Measurements from ENCODE around the gene MLH3. TPM values are rescaled to one million over a fixed set of nuclear protein-coding genes. Genes with fewer than 3 reads are reported as not detected.

MLH3 gene
- polyA plus RNA-seq, 1 of the 3 experiments (the other 2 are of a cell fraction), result 3.8 TPM

- Histone ChIP-seq H3F3A (replicated peaks; ENCODE audit: insufficient read depth) (peaks cover 10% of the 10 kb centered on the region), H3K4me2 (no peak overlapping the region), H3K9me2 (no peaks in the 10 kb centered on the region), H3K36me3 (replicated peaks in 1 of 2; ENCODE audit: control insufficient read depth in 1 of 2, insufficient read depth in 2 of 2, low read length in 1 of 2) (peaks cover 45 to 57% of the 10 kb centered on the region in 2 experiments), H4K20me1 (ENCODE audit: insufficient read depth) (no peaks in the 10 kb centered on the region), H3K9me3 (no peaks in the 10 kb centered on the region), H3K27ac (ENCODE audit: low read depth in 2 of 2, low read length in 1 of 2) (no peak overlapping the region), H3K9ac (no peak overlapping the region), H3K79me2 (ENCODE audit: insufficient read depth) (no peaks in the 10 kb centered on the region), H3K27me3 (ENCODE audit: insufficient read depth) (no peaks in the 10 kb centered on the region), H2AFZ (ENCODE audit: low read depth) (no peak overlapping the region), H3K4me1 (ENCODE audit: control insufficient read depth in 1 of 2, insufficient read depth in 2 of 2, low read depth in 1 of 2, low read length in 1 of 2) (no peaks in the 10 kb centered on the region), H3K4me3 (ENCODE audit: low read depth in 2 of 2, low read length in 1 of 2) (no peak overlapping the region)
- peak; percentile 66 for DNase-seq
- peak; percentile 81 for TF ChIP-seq SMC3 (IDR thresholded peaks at IDR 0.05; ENCODE audit: low read depth, low read length)
- TF ChIP-seq CTCF (IDR thresholded peaks at IDR 0.05), result peak; percentile 91
- TF ChIP-seq RAD21 (IDR thresholded peaks at IDR 0.05; ENCODE audit: low read length), result peak; percentile 95
- no peak for TF ChIP-seq FOXJ3 (CRISPR knock-in tag; IDR thresholded peaks at IDR 0.05)
- ChIA-PET POLR2A (no interaction called here), CTCF (interaction anchor here (0.6 to 15.6 kb wide), 71 partner anchors 8 to 411 kb away, joined by 3 to 290 read pairs (median 5); partner anchors contain the start of genes ACYP1, EIF2B2, PGF and RPS6KL1)
- WGBS (ENCODE audit: low lambda C conversion rate), result 61% methylated on average over 7 of the region's 7 CpGs
Measured at GRCh38 chr14:75088566-75089373, 37.5 kb upstream of the MLH3 start.

GRCh38 chr14:75088153-75088552 is 36.9 kb upstream of the MLH3 start:
- H3K4me2 ChIP-seq, result no peak overlapping the region
- TF ChIP-seq REST (IDR thresholded peaks at IDR 0.05; ENCODE audit: low read depth, low read length), result no peak
- TF ChIP-seq CHD2 (IDR thresholded peaks at IDR 0.05; ENCODE audit: low read length, partially characterized antibody), result no peak
- no peak for TF ChIP-seq RCOR1 (IDR thresholded peaks at IDR 0.05; ENCODE audit: low read length)
- TF ChIP-seq TAF1 (IDR thresholded peaks at IDR 0.05; ENCODE audit: borderline replicate concordance, low read depth, low read length), result no peak
- TF ChIP-seq CTCF (IDR thresholded peaks at IDR 0.05), result no peak
- no peak for TF ChIP-seq SIN3A (IDR thresholded peaks at IDR 0.05; ENCODE audit: borderline replicate concordance, low read depth, low read length)
- TF ChIP-seq NRF1 (IDR thresholded peaks at IDR 0.05; ENCODE audit: low read depth, low read length), result no peak
- TF ChIP-seq FOXM1 (IDR thresholded peaks at IDR 0.05; ENCODE audit: low read depth), result no peak
- no peak for DNase-seq
- 90% methylated on average over 2 of the region's 2 CpGs for WGBS (ENCODE audit: low lambda C conversion rate)
- H3K9ac ChIP-seq, result no peak overlapping the region
- H3K36me3 ChIP-seq (replicated peaks in 1 of 2; ENCODE audit: control insufficient read depth in 1 of 2, insufficient read depth in 2 of 2, low read length in 1 of 2), result peaks cover 42 to 61% of the 10 kb centered on the region in 2 experiments
- POLR2A ChIA-PET, result no interaction called here
- no peaks in the 10 kb centered on the region for H3K79me2 ChIP-seq (ENCODE audit: insufficient read depth)
- no peak overlapping the region for H3K4me3 ChIP-seq (ENCODE audit: low read depth in 2 of 2, low read length in 1 of 2)
- H3F3A ChIP-seq (replicated peaks; ENCODE audit: insufficient read depth), result peaks cover 10% of the 10 kb centered on the region
- H3K9me3 ChIP-seq, result no peaks in the 10 kb centered on the region
- H4K20me1 ChIP-seq (ENCODE audit: insufficient read depth), result no peaks in the 10 kb centered on the region
- H3K4me1 ChIP-seq (ENCODE audit: control insufficient read depth in 1 of 2, insufficient read depth in 2 of 2, low read depth in 1 of 2, low read length in 1 of 2), result no peaks in the 10 kb centered on the region
- H3K9me2 ChIP-seq, result no peaks in the 10 kb centered on the region
- H3K27me3 ChIP-seq (ENCODE audit: insufficient read depth), result no peaks in the 10 kb centered on the region
- no peak overlapping the region for H2AFZ ChIP-seq (ENCODE audit: low read depth)
- H3K27ac ChIP-seq (ENCODE audit: low read depth in 2 of 2, low read length in 1 of 2), result no peak overlapping the region
- CTCF ChIA-PET, result interaction anchor here (0.6 to 15.6 kb wide), 67 partner anchors 9 to 411 kb away, joined by 3 to 290 read pairs (median 5); partner anchors contain the start of genes ACYP1, EIF2B2, PGF and RPS6KL1

Data from SK-N-SH (cell line).